ENCODE results near the gene ATP2B3. TPM values are rescaled to one million over a fixed set of nuclear protein-coding genes. Genes with fewer than 3 reads are reported as not detected.

ATP2B3 gene
- total and polyA plus RNA-seq, 2 experiments from 2014 or later: 0.17 TPM; not detected in 1

DNA sequence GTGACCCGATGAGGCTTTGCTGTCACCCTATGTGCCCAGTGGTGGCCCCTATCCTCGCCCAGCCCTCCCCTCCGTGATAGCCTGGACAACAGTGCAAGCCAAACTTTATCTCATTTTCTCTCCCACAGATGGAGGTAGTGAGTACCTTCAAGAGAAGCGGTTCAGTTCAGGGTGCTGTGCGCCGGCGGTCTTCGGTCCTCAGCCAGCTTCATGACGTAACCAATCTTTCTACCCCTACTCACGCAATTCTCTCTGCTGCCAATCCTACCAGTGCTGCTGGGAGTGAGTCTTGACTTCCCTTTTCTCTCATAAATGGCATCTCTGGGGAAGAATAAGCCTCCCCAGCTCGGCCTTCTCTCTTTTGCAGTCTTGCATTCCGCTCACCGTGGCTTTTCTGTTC lies 52.0 kb downstream of the ATP2B3 start:
- Histone ChIP-seq H3F3A (replicated peaks; ENCODE audit: low read depth) (no peaks in the 10 kb centered on the region), H3K4me3 (no peak overlapping the region), H2AFZ (no peak overlapping the region), H3K27ac (ENCODE audit: low read depth) (no peak overlapping the region), H3K4me2 (no peak overlapping the region), H3K9me2 (ENCODE audit: insufficient read depth) (no peaks in the 10 kb centered on the region), H3K36me3 (ENCODE audit: insufficient read depth) (no peaks in the 10 kb centered on the region), H4K20me1 (replicated peaks; ENCODE audit: insufficient read depth) (no peaks in the 10 kb centered on the region), H3K4me1 (ENCODE audit: insufficient read depth) (no peaks in the 10 kb centered on the region), H3K79me2 (replicated peaks; ENCODE audit: insufficient read depth) (no peaks in the 10 kb centered on the region), H3K27me3 (ENCODE audit: insufficient read depth) (no peaks in the 10 kb centered on the region)
- Mint-ChIP-seq H3K9me3 (no peaks in the 10 kb centered on the region), H3K27me3 (ENCODE audit: insufficient read depth, low read depth, poor library complexity) (peaks cover 8% of the 10 kb centered on the region), H3K4me3 (no peak overlapping the region), H3K27ac (no peak overlapping the region), H3K36me3 (ENCODE audit: low read depth) (no peaks in the 10 kb centered on the region), H3K4me1 (peaks cover 15% of the 10 kb centered on the region)
- ATAC-seq (no peak), DNase-seq (ENCODE audit: low spot score) (no peak)
- TF ChIP-seq ZNF331 (CRISPR knock-in tag; IDR thresholded peaks at IDR 0.05; ENCODE audit: low read depth): no peak
- TF ChIP-seq, protein P1, sequence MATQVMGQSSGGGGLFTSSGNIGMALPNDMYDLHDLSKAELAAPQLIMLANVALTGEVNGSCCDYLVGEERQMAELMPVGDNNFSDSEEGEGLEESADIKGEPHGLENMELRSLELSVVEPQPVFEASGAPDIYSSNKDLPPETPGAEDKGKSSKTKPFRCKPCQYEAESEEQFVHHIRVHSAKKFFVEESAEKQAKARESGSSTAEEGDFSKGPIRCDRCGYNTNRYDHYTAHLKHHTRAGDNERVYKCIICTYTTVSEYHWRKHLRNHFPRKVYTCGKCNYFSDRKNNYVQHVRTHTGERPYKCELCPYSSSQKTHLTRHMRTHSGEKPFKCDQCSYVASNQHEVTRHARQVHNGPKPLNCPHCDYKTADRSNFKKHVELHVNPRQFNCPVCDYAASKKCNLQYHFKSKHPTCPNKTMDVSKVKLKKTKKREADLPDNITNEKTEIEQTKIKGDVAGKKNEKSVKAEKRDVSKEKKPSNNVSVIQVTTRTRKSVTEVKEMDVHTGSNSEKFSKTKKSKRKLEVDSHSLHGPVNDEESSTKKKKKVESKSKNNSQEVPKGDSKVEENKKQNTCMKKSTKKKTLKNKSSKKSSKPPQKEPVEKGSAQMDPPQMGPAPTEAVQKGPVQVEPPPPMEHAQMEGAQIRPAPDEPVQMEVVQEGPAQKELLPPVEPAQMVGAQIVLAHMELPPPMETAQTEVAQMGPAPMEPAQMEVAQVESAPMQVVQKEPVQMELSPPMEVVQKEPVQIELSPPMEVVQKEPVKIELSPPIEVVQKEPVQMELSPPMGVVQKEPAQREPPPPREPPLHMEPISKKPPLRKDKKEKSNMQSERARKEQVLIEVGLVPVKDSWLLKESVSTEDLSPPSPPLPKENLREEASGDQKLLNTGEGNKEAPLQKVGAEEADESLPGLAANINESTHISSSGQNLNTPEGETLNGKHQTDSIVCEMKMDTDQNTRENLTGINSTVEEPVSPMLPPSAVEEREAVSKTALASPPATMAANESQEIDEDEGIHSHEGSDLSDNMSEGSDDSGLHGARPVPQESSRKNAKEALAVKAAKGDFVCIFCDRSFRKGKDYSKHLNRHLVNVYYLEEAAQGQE (IDR thresholded peaks at IDR 0.05; ENCODE audit: unreplicated experiment): no peak
- TF ChIP-seq, protein P2, sequence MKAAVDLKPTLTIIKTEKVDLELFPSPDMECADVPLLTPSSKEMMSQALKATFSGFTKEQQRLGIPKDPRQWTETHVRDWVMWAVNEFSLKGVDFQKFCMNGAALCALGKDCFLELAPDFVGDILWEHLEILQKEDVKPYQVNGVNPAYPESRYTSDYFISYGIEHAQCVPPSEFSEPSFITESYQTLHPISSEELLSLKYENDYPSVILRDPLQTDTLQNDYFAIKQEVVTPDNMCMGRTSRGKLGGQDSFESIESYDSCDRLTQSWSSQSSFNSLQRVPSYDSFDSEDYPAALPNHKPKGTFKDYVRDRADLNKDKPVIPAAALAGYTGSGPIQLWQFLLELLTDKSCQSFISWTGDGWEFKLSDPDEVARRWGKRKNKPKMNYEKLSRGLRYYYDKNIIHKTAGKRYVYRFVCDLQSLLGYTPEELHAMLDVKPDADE (IDR thresholded peaks at IDR 0.05): no peak
- no peak for TF ChIP-seq STAT1 (IDR thresholded peaks at IDR 0.05; ENCODE audit: unreplicated experiment)

DNA sequence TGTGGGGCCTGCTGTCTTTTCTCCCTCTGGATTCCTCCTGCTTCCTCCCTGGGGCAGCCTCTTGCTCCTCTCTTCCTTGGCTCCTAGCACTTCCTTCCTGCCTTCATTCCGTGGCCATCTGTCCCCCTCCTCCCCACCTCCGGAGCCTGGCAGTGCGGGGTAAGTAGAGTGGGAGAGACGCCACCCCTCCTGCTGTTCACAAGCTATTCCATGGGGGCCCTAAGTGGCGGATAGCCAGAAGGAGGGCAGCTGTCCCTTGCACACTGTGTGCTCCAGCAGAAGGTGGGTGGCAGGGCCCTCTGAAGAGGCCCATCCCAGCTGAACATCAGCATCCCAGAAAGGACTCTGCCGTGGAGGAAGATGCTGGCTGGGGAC lies 54.1 kb downstream of the ATP2B3 start:
- H3K36me3 ChIP-seq (ENCODE audit: insufficient read depth): no peaks in the 10 kb centered on the region
- H3K27ac ChIP-seq (ENCODE audit: low read depth): no peak overlapping the region
- Mint-ChIP-seq H3K27ac (no peak overlapping the region), H3K4me3 (no peak overlapping the region), H3K9me3 (no peaks in the 10 kb centered on the region), H3K27me3 (ENCODE audit: insufficient read depth, low read depth, poor library complexity) (peaks cover 11% of the 10 kb centered on the region), H3K36me3 (ENCODE audit: low read depth) (no peaks in the 10 kb centered on the region), H3K4me1 (peaks cover 14% of the 10 kb centered on the region)
- DNase-seq (ENCODE audit: low spot score): no peak
- H4K20me1 ChIP-seq (replicated peaks; ENCODE audit: insufficient read depth): no peaks in the 10 kb centered on the region
- ATAC-seq: no peak
- no peak overlapping the region for H3K4me2 ChIP-seq
- no peak overlapping the region for H2AFZ ChIP-seq
- no peaks in the 10 kb centered on the region for H3K27me3 ChIP-seq (ENCODE audit: insufficient read depth)
- no peaks in the 10 kb centered on the region for H3K9me2 ChIP-seq (ENCODE audit: insufficient read depth)
- H3K4me1 ChIP-seq (ENCODE audit: insufficient read depth): no peaks in the 10 kb centered on the region
- H3K4me3 ChIP-seq: no peak overlapping the region
- H3F3A ChIP-seq (replicated peaks; ENCODE audit: low read depth): no peaks in the 10 kb centered on the region
- H3K79me2 ChIP-seq (replicated peaks; ENCODE audit: insufficient read depth): no peaks in the 10 kb centered on the region
- TF ChIP-seq ZNF114 (CRISPR knock-in tag; IDR thresholded peaks at IDR 0.05): no peak
- TF ChIP-seq, protein P3, sequence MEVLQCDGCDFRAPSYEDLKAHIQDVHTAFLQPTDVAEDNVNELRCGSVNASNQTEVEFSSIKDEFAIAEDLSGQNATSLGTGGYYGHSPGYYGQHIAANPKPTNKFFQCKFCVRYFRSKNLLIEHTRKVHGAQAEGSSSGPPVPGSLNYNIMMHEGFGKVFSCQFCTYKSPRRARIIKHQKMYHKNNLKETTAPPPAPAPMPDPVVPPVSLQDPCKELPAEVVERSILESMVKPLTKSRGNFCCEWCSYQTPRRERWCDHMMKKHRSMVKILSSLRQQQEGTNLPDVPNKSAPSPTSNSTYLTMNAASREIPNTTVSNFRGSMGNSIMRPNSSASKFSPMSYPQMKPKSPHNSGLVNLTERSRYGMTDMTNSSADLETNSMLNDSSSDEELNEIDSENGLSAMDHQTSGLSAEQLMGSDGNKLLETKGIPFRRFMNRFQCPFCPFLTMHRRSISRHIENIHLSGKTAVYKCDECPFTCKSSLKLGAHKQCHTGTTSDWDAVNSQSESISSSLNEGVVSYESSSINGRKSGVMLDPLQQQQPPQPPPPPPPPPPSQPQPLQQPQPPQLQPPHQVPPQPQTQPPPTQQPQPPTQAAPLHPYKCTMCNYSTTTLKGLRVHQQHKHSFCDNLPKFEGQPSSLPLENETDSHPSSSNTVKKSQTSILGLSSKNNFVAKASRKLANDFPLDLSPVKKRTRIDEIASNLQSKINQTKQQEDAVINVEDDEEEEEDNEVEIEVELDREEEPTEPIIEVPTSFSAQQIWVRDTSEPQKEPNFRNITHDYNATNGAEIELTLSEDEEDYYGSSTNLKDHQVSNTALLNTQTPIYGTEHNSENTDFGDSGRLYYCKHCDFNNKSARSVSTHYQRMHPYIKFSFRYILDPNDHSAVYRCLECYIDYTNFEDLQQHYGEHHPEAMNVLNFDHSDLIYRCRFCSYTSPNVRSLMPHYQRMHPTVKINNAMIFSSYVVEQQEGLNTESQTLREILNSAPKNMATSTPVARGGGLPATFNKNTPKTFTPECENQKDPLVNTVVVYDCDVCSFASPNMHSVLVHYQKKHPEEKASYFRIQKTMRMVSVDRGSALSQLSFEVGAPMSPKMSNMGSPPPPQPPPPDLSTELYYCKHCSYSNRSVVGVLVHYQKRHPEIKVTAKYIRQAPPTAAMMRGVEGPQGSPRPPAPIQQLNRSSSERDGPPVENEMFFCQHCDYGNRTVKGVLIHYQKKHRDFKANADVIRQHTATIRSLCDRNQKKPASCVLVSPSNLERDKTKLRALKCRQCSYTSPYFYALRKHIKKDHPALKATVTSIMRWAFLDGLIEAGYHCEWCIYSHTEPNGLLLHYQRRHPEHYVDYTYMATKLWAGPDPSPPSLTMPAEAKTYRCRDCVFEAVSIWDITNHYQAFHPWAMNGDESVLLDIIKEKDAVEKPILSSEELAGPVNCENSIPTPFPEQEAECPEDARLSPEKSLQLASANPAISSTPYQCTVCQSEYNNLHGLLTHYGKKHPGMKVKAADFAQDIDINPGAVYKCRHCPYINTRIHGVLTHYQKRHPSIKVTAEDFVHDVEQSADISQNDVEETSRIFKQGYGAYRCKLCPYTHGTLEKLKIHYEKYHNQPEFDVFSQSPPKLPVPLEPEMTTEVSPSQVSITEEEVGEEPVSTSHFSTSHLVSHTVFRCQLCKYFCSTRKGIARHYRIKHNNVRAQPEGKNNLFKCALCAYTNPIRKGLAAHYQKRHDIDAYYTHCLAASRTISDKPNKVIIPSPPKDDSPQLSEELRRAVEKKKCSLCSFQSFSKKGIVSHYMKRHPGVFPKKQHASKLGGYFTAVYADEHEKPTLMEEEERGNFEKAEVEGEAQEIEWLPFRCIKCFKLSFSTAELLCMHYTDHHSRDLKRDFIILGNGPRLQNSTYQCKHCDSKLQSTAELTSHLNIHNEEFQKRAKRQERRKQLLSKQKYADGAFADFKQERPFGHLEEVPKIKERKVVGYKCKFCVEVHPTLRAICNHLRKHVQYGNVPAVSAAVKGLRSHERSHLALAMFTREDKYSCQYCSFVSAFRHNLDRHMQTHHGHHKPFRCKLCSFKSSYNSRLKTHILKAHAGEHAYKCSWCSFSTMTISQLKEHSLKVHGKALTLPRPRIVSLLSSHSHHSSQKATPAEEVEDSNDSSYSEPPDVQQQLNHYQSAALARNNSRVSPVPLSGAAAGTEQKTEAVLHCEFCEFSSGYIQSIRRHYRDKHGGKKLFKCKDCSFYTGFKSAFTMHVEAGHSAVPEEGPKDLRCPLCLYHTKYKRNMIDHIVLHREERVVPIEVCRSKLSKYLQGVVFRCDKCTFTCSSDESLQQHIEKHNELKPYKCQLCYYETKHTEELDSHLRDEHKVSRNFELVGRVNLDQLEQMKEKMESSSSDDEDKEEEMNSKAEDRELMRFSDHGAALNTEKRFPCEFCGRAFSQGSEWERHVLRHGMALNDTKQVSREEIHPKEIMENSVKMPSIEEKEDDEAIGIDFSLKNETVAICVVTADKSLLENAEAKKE (CRISPR knock-in tag; IDR thresholded peaks at IDR 0.05): no peak
- TF ChIP-seq EZH2 (IDR thresholded peaks at IDR 0.05; ENCODE audit: low read depth, unreplicated experiment): no peak
- no peak for TF ChIP-seq NANOG (IDR thresholded peaks at IDR 0.05; ENCODE audit: borderline replicate concordance)
- TF ChIP-seq, protein P4, sequence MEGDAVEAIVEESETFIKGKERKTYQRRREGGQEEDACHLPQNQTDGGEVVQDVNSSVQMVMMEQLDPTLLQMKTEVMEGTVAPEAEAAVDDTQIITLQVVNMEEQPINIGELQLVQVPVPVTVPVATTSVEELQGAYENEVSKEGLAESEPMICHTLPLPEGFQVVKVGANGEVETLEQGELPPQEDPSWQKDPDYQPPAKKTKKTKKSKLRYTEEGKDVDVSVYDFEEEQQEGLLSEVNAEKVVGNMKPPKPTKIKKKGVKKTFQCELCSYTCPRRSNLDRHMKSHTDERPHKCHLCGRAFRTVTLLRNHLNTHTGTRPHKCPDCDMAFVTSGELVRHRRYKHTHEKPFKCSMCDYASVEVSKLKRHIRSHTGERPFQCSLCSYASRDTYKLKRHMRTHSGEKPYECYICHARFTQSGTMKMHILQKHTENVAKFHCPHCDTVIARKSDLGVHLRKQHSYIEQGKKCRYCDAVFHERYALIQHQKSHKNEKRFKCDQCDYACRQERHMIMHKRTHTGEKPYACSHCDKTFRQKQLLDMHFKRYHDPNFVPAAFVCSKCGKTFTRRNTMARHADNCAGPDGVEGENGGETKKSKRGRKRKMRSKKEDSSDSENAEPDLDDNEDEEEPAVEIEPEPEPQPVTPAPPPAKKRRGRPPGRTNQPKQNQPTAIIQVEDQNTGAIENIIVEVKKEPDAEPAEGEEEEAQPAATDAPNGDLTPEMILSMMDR (conservative IDR thresholded peaks at IDR 0.05; ENCODE audit: low read depth in 2 of 2): no peak

All from GM23338 (cell line).